ENCODE measurements around the gene SNRPD3. TPM values are rescaled to one million over a fixed set of nuclear protein-coding genes. Genes with fewer than 3 reads are reported as not detected.
"Not testable (repeated sequence)": the region's sequence is repeated elsewhere in the genome, so short reads cannot be mapped to it uniquely, and the experiment has no call there.

The SNRPD3 gene
- total RNA-seq, 1 donor from 2014 or later, result 142 TPM

DNA sequence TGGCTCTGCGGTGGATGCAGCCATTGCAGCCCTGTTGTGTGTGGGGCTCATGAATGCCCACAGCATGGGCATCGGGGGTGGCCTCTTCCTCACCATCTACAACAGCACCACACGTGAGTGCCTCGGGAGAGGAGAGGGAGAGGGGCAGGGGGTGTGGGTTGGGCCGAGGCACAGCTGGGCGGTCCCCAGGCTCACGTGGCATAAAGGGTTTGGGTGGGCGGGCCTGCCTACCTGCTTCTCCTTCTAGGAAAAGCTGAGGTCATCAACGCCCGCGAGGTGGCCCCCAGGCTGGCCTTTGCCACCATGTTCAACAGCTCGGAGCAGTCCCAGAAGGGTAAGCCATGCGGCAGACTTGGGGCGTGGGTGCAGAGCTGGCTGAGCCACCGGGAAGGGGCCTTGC is 59.0 kb downstream of the SNRPD3 start:
- not testable (repeated sequence) for DNase-seq

DNA sequence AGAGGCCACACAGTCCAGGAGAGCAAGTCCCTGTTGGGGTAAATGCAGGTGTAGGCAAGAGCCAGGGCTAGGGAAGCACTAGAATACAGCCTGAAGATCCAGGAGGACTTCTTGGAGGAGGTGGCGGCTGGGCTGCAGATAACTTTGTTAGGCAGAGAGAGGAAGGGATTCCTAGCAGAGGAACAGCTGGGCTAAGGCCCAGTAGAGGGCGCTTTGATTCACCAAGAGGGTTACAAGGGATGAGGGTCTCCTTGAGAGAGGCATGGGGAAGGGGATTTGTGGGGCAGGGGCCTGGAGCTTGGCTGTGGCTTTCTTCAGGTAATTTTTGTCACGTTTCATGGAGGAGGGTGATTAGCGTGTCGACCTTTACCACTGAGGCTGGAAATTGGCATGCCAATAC is 65.4 kb downstream of the SNRPD3 start:
- DNase-seq, result not testable (repeated sequence)

DNA sequence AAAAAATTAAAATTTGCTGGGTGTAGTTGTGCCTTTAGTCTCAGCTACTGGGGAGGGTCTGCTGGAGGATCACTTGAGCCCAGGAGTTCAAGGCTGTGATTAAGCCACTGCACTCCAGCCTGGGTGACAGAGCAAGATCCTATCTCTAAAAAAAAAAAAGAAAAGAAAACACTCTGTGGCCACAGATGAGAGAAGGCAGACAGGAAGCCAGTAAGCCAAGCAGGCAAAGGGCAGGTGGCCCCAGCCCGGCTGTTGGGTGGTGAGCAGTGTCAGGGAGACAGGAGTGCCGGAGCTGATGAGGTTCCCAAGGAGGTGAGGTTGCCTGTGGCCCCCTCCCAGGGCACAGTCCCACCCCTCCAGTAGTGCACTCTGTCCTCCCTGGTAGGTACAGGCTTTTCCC is 66.8 kb downstream of the SNRPD3 start:
- DNase-seq, result not testable (repeated sequence)

Other genes starting within 250 kb of the SNRPD3 start
- 2.7 TPM for gene ADORA2A, start 128.4 kb upstream of the SNRPD3 start, total RNA-seq
- 0.39 TPM for gene UPB1, start 60.7 kb upstream of the SNRPD3 start, total RNA-seq
- 52.5 TPM for gene GUCD1, start 861 bp upstream of the SNRPD3 start, total RNA-seq
- gene LRRC75B, start 37.1 kb downstream of the SNRPD3 start, total RNA-seq, result 6.2 TPM
- 2.5 TPM for gene GGT1, start 47.2 kb downstream of the SNRPD3 start, total RNA-seq
- gene PIWIL3, start 218.7 kb downstream of the SNRPD3 start, total RNA-seq, result not detected